MM.1S (cell line): ENCODE measurements around the gene COL21A1.

Experiments
- DNase-seq: peaks from one replicate; pipeline ENCODE4 v3.0.0-alpha.2; 2015
- H2AFZ ChIP-seq: fragments of 300-600 bp; sonication (generic); 2 replicates; pipeline ENCODE4 v1.6.0; 2016; ENCODE audit warnings: antibody characterized with exemption, low read length
- H3F3A ChIP-seq: fragments of 300-600 bp; sonication (generic); 2 replicates; pipeline ENCODE4 v1.6.1; 2016; ENCODE audit warnings: mild to moderate bottlenecking, antibody characterized with exemption, low read length, moderate library complexity, mixed read lengths; ENCODE audit not compliant: insufficient read depth
- H3K27ac ChIP-seq: fragments of 300-600 bp; sonication (generic); 2 replicates; pipeline ENCODE4 v1.5.1; 2016; ENCODE audit warnings: mild to moderate bottlenecking, low read length
- H3K27me3 ChIP-seq: fragments of 300-600 bp; sonication (generic); replicated peaks from 2 replicates; pipeline ENCODE4 v1.6.0; 2016; ENCODE audit warnings: low read length; ENCODE audit not compliant: insufficient read depth
- H3K36me3 ChIP-seq: fragments of 300-600 bp; sonication (generic); replicated peaks from 2 replicates; pipeline ENCODE4 v1.6.1; 2016; ENCODE audit warnings: mild to moderate bottlenecking, low read length, mixed read lengths; ENCODE audit not compliant: insufficient read depth
- H3K4me1 ChIP-seq: fragments of 300-600 bp; sonication (generic); 2 replicates; pipeline ENCODE4 v1.6.1; 2016; ENCODE audit warnings: low read length, mixed read lengths
- H3K4me2 ChIP-seq: fragments of 300-600 bp; sonication (generic); 2 replicates; pipeline ENCODE4 v1.6.0; 2016; ENCODE audit warnings: low read depth, low read length
- H3K4me3 ChIP-seq: fragments of 300-600 bp; sonication (generic); 2 replicates; pipeline ENCODE4 v1.5.1; 2016; ENCODE audit warnings: low read length, mixed read lengths
- H3K79me2 ChIP-seq: fragments of 300-600 bp; sonication (generic); 2 replicates; pipeline ENCODE4 v1.6.1; 2016; ENCODE audit warnings: mixed run types, low read length, mixed read lengths
- H3K9ac ChIP-seq: fragments of 300-600 bp; sonication (generic); 2 replicates; pipeline ENCODE4 v1.6.1; 2016; ENCODE audit warnings: low read length, mixed read lengths
- H3K9me2 ChIP-seq: fragments of 300-600 bp; sonication (generic); replicated peaks from 2 replicates; pipeline ENCODE4 v1.6.1; 2016; ENCODE audit warnings: mild to moderate bottlenecking, low read length, mixed read lengths; ENCODE audit not compliant: insufficient read depth
- H3K9me3 ChIP-seq: fragments of 300-600 bp; sonication (generic); replicated peaks from 2 replicates; pipeline ENCODE4 v1.6.1; 2016; ENCODE audit warnings: mild to moderate bottlenecking, low read length, mixed read lengths; ENCODE audit not compliant: insufficient read depth
- H4K20me1 ChIP-seq: fragments of 300-600 bp; sonication (generic); 2 replicates; pipeline ENCODE4 v1.6.1; 2016; ENCODE audit warnings: mild to moderate bottlenecking, low read length, moderate library complexity, mixed read lengths; ENCODE audit not compliant: insufficient read depth
- CTCF ChIP-seq: fragments of 300-600 bp; sonication (generic); IDR thresholded peaks from 2 replicates; pipeline ENCODE4 v1.5.1; 2016; ENCODE audit warnings: antibody characterized with exemption, low read length, mixed read lengths
- EZH2 ChIP-seq: fragments of 300-600 bp; sonication (generic); optimal IDR thresholded peaks from 2 replicates; pipeline ENCODE3; 2017; ENCODE audit warnings: low read depth, mild to moderate bottlenecking, antibody characterized with exemption, low read length, mixed read lengths
- EZH2phosphoT487 ChIP-seq: fragments of 300-600 bp; sonication (generic); IDR thresholded peaks from 2 replicates; pipeline ENCODE4 v1.6.1; 2018; ENCODE audit warnings: antibody characterized with exemption, low read length

Gene COL21A1

GRCh38 chr6:56244089-56244488 is 3.3 kb downstream of the COL21A1 start:
- Histone ChIP-seq H3K27me3 (no peaks in the 10 kb centered on the region), H4K20me1 (no peaks in the 10 kb centered on the region), H3K4me2 (no peak overlapping the region), H3K27ac (no peak overlapping the region), H3F3A (no peaks in the 10 kb centered on the region), H3K79me2 (no peaks in the 10 kb centered on the region), H3K9ac (no peak overlapping the region), H3K9me2 (no peaks in the 10 kb centered on the region), H3K36me3 (no peaks in the 10 kb centered on the region), H3K9me3 (no peaks in the 10 kb centered on the region), H3K4me3 (no peak overlapping the region), H3K4me1 (no peaks in the 10 kb centered on the region), H2AFZ (no peak overlapping the region)
- DNase-seq, result no peak
- no peak for TF ChIP-seq EZH2
- no peak for TF ChIP-seq CTCF
- no peak for TF ChIP-seq EZH2phosphoT487

GRCh38 chr6:56243518-56244070 is 3.8 kb downstream of the COL21A1 start:
- Histone ChIP-seq H3K4me1 (no peaks in the 10 kb centered on the region), H4K20me1 (no peaks in the 10 kb centered on the region), H3F3A (no peaks in the 10 kb centered on the region), H3K9me3 (no peaks in the 10 kb centered on the region), H3K79me2 (no peaks in the 10 kb centered on the region), H3K4me3 (no peak overlapping the region), H3K4me2 (no peak overlapping the region), H3K9ac (no peak overlapping the region), H2AFZ (no peak overlapping the region), H3K36me3 (no peaks in the 10 kb centered on the region), H3K27ac (no peak overlapping the region), H3K27me3 (no peaks in the 10 kb centered on the region), H3K9me2 (no peaks in the 10 kb centered on the region)
- TF ChIP-seq EZH2 (no peak), EZH2phosphoT487 (no peak), CTCF (no peak)
- no peak for DNase-seq

GRCh38 chr6:56242346-56242745 is 5.0 kb downstream of the COL21A1 start:
- no peaks in the 10 kb centered on the region for H3K27me3 ChIP-seq
- no peaks in the 10 kb centered on the region for H3K9me3 ChIP-seq
- no peaks in the 10 kb centered on the region for H3K4me1 ChIP-seq
- no peak overlapping the region for H3K9ac ChIP-seq
- H3K79me2 ChIP-seq, result no peaks in the 10 kb centered on the region
- no peaks in the 10 kb centered on the region for H3K9me2 ChIP-seq
- no peak overlapping the region for H3K4me3 ChIP-seq
- H3K27ac ChIP-seq, result no peak overlapping the region
- H3K36me3 ChIP-seq, result no peaks in the 10 kb centered on the region
- H3K4me2 ChIP-seq, result no peak overlapping the region
- H4K20me1 ChIP-seq, result no peaks in the 10 kb centered on the region
- H2AFZ ChIP-seq, result no peak overlapping the region
- H3F3A ChIP-seq, result no peaks in the 10 kb centered on the region
- DNase-seq, result no peak
- TF ChIP-seq EZH2phosphoT487 (no peak), CTCF (no peak), EZH2 (no peak)
